Activated CD8-positive, alpha-beta memory T cell treated with anti-CD3 and anti-CD28 coated beads for 24 hours (primary cell): Measurements from ENCODE around the gene DNAJC5.
A peak's percentile ranks its signal among the peaks of the same experiment; 100 is the strongest.
"Not testable (repeated sequence)": the region's sequence is repeated elsewhere in the genome, so short reads cannot be mapped to it uniquely, and the experiment has no call there.

Experiments
- DNase-seq: peaks from one replicate; pipeline ENCODE4 v3.0.0-alpha.2; 2020

The DNAJC5 gene

GRCh38 chr20:63957690-63958441, 62.9 kb downstream of the DNAJC5 start:
- no peak for DNase-seq

- no peak for DNase-seq
These were observed 63.5 kb downstream of the DNAJC5 start for GRCh38 chr20:63958471-63958870.

- no peak for DNase-seq
These were observed 64.2 kb downstream of the DNAJC5 start for GRCh38 chr20:63958964-63959698.

- no peak for DNase-seq
These were observed 64.8 kb downstream of the DNAJC5 start for GRCh38 chr20:63959699-63960075.

- not testable (repeated sequence) for DNase-seq
These were observed 66.0 kb downstream of the DNAJC5 start for GRCh38 chr20:63960654-63961621.

- no peak for DNase-seq
These were observed 66.9 kb downstream of the DNAJC5 start for GRCh38 chr20:63961664-63962425.

- DNase-seq = no peak
These were observed 67.8 kb downstream of the DNAJC5 start for GRCh38 chr20:63962426-63963347.

GRCh38 chr20:63963348-63963741, 68.4 kb downstream of the DNAJC5 start:
- no peak for DNase-seq

GRCh38 chr20:63963784-63964301, 68.9 kb downstream of the DNAJC5 start:
- no peak for DNase-seq

GRCh38 chr20:63964412-63964811, 69.5 kb downstream of the DNAJC5 start:
- DNase-seq = no peak

GRCh38 chr20:63966172-63966943, 71.4 kb downstream of the DNAJC5 start:
- no peak for DNase-seq

GRCh38 chr20:63966944-63967322, 72.0 kb downstream of the DNAJC5 start:
- DNase-seq = no peak

GRCh38 chr20:63967330-63968135, 72.6 kb downstream of the DNAJC5 start:
- no peak for DNase-seq

GRCh38 chr20:63968136-63968927, 73.4 kb downstream of the DNAJC5 start:
- DNase-seq = no peak

GRCh38 chr20:63968928-63969760, 74.2 kb downstream of the DNAJC5 start:
- peak; percentile 76 for DNase-seq

GRCh38 chr20:63969838-63970713, 75.2 kb downstream of the DNAJC5 start, which contains the start of gene ZNF512B:
Gene ZNF512B (minus strand): TSS chr20:63969930. CDS start chr20:63967950, 1,980 bp downstream.
- DNase-seq = peak; percentile 76
